Ascending aorta (tissue), 2 donors: ENCODE results near the gene KAT2B. TPM values are rescaled to one million over a fixed set of nuclear protein-coding genes. Genes with fewer than 3 reads are reported as not detected.
A peak's percentile ranks its signal among the peaks of the same experiment; 100 is the strongest.

Source experiments
- DNase-seq, 2 donors: peaks; one replicate each; pipeline ENCODE4 v3.0.0-alpha.2; 2019; ENCODE audit warnings: low spot score in 2 of 2
- H3K27ac ChIP-seq, 2 donors: fragments of 200-600 bp; sonication (generic); one replicate each; pipeline ENCODE4 v1.5.1; 2016 to 2017; ENCODE audit warnings: mild to moderate bottlenecking in 1 of 2
- H3K27me3 ChIP-seq: fragments of 200-600 bp; sonication (generic); one replicate; pipeline ENCODE4 v1.5.1; 2017
- H3K36me3 ChIP-seq, 2 donors: fragments of 200-600 bp; sonication (generic); one replicate each; pipeline ENCODE4 v1.5.1; 2016
- H3K4me1 ChIP-seq, 2 donors: fragments of 200-600 bp; sonication (generic); one replicate each; pipeline ENCODE4 v1.5.1; 2016 to 2017; ENCODE audit warnings: mild to moderate bottlenecking in 1 of 2
- H3K4me3 ChIP-seq, 2 donors: fragments of 200-600 bp; sonication (generic); one replicate each; pipeline ENCODE4 v1.5.1; 2016 to 2017; ENCODE audit warnings: mild to moderate bottlenecking in 1 of 2
- H3K9me3 ChIP-seq, 2 donors: fragments of 200-600 bp; sonication (generic); one replicate each; pipeline ENCODE4 v1.5.1; 2016
- CTCF ChIP-seq, 3 experiments: fragments of 200-600 bp in 2 of 3; fragments of 450-650 bp in 1 of 3; sonication (generic) in 2 of 3; IDR thresholded peaks; one replicate each; pipeline ENCODE4 v1.5.1; 2016 to 2019; ENCODE audit warnings: antibody characterized with exemption in 3 of 3, mild to moderate bottlenecking in 1 of 3, moderate library complexity in 1 of 3
- intact Hi-C: fragments of 100-400 bp; cut with DNase I; formaldehyde crosslinking; loops from one replicate; pipeline ENCODE4 v1.15.1; 2023
- total RNA-seq: library from RNA; depleted of rRNA; stranded (reverse); fragments of >200 nt; gene quantifications from one replicate; pipeline ENCODE4 v1.1.0, GENCODE V29; 2016

The KAT2B gene
- total RNA-seq, 1 donor from 2014 or later: 10.5 TPM

DNA sequence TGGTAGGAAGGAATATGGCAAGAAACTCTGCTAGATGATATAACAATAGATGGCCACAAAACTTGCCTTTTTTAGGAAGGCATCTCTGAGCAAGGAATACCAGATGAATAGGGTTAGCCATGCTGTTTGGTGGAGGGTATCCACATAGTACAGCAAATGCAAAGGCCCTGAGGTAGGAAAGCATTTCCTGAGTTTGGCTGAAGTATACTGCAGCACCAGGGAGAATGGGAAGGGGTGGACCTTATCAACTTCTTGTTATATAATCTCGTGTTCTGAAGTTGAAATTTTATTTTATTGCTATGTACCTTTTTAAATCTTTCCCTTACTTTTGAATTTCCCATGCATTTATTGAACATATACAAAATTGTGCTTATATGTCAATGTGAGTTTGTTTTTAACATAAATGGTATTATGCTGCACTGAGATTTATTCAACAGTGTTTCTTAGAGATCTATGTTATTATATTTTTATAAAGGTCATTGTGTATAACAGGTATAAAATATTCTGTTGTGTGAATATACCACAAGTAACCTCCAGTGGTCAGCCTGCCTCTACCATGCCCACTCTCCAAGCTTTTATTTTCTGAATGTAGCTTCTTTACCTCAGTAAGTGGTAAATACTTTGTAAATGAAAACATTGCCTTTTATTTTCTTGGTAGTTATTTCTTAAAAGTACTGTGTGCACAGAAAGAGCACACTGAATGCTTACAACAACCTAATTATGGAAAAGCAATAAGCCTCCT is 2.8 kb upstream of the KAT2B start:
- Histone ChIP-seq H3K4me1 (peaks cover 3 to 13% of the 10 kb centered on the region in 2 donors), H3K36me3 (no peaks in the 10 kb centered on the region), H3K9me3 (no peaks in the 10 kb centered on the region), H3K4me3 (no peak overlapping the region), H3K27ac (peak overlapping the region; percentile 96 to 97), H3K27me3 (no peaks in the 10 kb centered on the region)
- TF ChIP-seq CTCF (IDR thresholded peaks at IDR 0.05): peak in 1 of 3 experiments; percentile 24
- no peak for DNase-seq
- intact Hi-C loops: loop anchor here (10.0 kb wide), 1 partner anchor 1613 kb away; the partner anchor contains the start of gene SATB1

DNA sequence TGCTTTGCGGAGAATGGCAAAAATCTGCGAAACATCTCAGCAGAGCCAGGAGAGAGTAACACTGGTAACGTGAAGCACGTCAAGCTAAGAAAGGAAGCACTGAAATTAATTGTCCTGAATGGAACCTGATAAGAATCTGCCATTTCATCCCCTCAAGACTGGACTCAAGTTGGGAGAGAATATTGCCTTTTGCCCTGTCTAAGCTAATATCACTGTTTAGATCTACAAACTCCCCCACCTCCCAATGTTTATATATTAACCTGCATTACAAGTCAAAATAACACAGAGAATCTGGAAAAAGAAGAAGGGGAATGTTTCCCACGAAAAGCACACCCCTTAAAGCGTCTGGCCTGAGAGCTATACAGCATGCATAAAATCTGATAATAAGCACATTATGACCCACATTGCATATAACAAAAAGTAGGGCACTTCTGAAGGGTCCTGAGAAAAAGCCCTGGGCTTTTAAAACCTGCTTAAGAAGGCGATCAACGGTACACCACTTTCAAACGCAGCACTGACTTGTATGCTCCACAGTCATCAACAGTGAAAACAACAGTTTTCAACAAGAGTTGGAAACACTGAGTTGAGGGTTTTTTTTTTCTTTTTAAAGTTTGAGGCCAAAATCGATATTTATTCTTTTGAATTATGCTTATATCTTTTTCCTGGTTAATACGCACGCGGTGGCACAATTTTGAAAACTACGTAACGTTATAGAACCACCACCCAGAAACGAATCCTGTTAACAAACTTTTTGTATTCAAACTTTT is 1.4 kb upstream of the KAT2B start:
- Histone ChIP-seq H3K4me3 (peak overlapping the region; percentile 74 to 88), H3K4me1 (peaks cover 8 to 24% of the 10 kb centered on the region in 2 donors), H3K27ac (peak overlapping the region; percentile 96 to 97), H3K36me3 (no peaks in the 10 kb centered on the region), H3K27me3 (no peaks in the 10 kb centered on the region), H3K9me3 (no peaks in the 10 kb centered on the region)
- no peak for TF ChIP-seq CTCF (IDR thresholded peaks at IDR 0.05)
- intact Hi-C loops: loop anchor here (10.0 kb wide), 1 partner anchor 1614 kb away; the partner anchor contains the start of gene SATB1
- no peak for DNase-seq

- Histone ChIP-seq H3K36me3 (no peaks in the 10 kb centered on the region), H3K4me1 (peaks cover 8 to 29% of the 10 kb centered on the region in 2 donors), H3K27me3 (no peaks in the 10 kb centered on the region), H3K9me3 (no peaks in the 10 kb centered on the region), H3K27ac (peak overlapping the region; percentile 96 to 97), H3K4me3 (peak overlapping the region; percentile 74 to 88)
- intact Hi-C loops: loop anchor here (10.0 kb wide), 1 partner anchor 1615 kb away; the partner anchor contains the start of gene SATB1
- DNase-seq: no peak
- no peak for TF ChIP-seq CTCF (IDR thresholded peaks at IDR 0.05)
Observed at GRCh38 chr3:20039466-20039764, 831 bp upstream of the KAT2B start.

- DNase-seq: peak in 1 of 2 donors; percentile 86
- peak in 2 of 3 experiments; percentile 7 to 39 for TF ChIP-seq CTCF (IDR thresholded peaks at IDR 0.05)
- peak overlapping the region; percentile 96 to 97 for H3K27ac ChIP-seq
- H3K27me3 ChIP-seq: no peaks in the 10 kb centered on the region
- H3K9me3 ChIP-seq: no peaks in the 10 kb centered on the region
- H3K36me3 ChIP-seq: no peaks in the 10 kb centered on the region
- peak overlapping the region; percentile 74 to 88 for H3K4me3 ChIP-seq
- intact Hi-C loops: loop anchor here (1.0 to 10.0 kb wide), 6 partner anchors 16 to 616 kb away; partner anchors contain the start of genes RAB5A and SGO1
- peaks cover 8 to 37% of the 10 kb centered on the region in 2 donors for H3K4me1 ChIP-seq
Observed at GRCh38 chr3:20040548-20041196, 426 bp downstream of the KAT2B start.

GRCh38 chr3:20041197-20041780 is 1.0 kb downstream of the KAT2B start:
- Histone ChIP-seq H3K4me3 (peak overlapping the region; percentile 74 to 88), H3K27me3 (no peaks in the 10 kb centered on the region), H3K36me3 (no peaks in the 10 kb centered on the region), H3K27ac (peak overlapping the region; percentile 96 to 97), H3K4me1 (peaks cover 8 to 40% of the 10 kb centered on the region in 2 donors), H3K9me3 (no peaks in the 10 kb centered on the region)
- intact Hi-C loops: loop anchor here (1.0 to 10.0 kb wide), 6 partner anchors 16 to 616 kb away; partner anchors contain the start of genes RAB5A and SGO1
- peak; percentile 59 to 91 for DNase-seq
- TF ChIP-seq CTCF (IDR thresholded peaks at IDR 0.05): no peak
